Measurements from ENCODE around the gene RHCE.
A peak's percentile ranks its signal among the peaks of the same experiment; 100 is the strongest.

The RHCE gene

DNA sequence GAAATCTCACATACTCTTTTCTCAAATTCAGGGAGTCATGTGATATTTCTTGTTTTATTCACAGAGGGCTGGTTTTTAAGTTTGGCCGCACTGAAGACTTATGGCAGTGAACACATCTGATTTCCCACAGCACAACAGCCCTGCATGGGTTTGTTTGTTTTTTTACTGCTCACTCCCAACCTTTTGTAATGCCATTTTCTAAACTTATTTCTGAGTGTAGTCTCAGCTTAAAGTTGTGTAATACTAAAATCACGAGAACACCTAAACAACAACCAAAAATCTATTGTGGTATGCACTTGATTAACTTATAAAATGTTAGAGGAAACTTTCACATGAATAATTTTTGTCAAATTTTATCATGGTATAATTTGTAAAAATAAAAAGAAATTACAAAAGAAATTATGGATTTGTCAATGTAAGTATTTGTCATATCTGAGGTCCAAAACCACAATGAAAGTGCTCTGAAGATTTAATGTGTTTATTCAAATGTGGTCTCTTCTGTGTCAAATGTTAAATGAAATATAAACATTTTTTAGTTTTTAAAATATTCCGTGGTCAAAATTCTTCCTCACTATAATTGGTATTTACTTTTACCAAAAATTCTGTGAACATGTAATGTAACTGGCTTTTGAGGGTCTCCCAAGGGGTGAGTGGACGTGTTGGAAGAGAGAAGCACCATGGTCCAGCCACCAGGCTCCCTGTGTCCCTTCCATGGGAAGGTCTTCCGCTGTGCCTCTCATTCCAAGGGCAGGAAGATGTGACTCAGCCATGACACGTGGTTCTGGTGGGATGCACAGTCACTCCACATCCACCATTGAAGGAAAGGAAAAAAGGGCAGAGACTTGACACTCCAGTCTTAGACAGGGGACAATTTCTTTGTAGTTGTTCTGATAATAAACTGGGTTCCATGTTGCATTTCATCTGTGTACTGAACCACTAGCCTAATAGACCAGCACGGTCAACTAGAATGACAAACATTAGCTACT lies 59.7 kb downstream of the RHCE start:
- no peaks in the 10 kb centered on the region for H3K9me3 ChIP-seq (ENCODE audit: control insufficient read depth, insufficient read depth, low read depth, low read length)
- no peak overlapping the region for H3K27ac ChIP-seq (ENCODE audit: extremely low read depth, low read depth, low read length)
- H3K36me3 ChIP-seq (ENCODE audit: control insufficient read depth in 2 of 2, insufficient read depth in 1 of 2, low read length in 2 of 2): peaks cover 5 to 53% of the 10 kb centered on the region in 2 experiments
- ChIA-PET CTCF (interaction anchor here (0.7 kb wide), 1 partner anchor 11 kb away, joined by 3 read pairs; no protein-coding TSS in a partner anchor), POLR2A (interaction anchor here (0.8 kb wide), 1 partner anchor 411 kb away, joined by 3 read pairs; no protein-coding TSS in a partner anchor)
- H3K4me3 ChIP-seq (ENCODE audit: low read depth, low read length): no peak overlapping the region
- H3K4me1 ChIP-seq (ENCODE audit: control insufficient read depth, insufficient read depth, low read length): no peaks in the 10 kb centered on the region
- no peak for TF ChIP-seq BCL11A (tag by site-specific recombination; IDR thresholded peaks at IDR 0.05; ENCODE audit: low read depth)
- TF ChIP-seq, protein P1, sequence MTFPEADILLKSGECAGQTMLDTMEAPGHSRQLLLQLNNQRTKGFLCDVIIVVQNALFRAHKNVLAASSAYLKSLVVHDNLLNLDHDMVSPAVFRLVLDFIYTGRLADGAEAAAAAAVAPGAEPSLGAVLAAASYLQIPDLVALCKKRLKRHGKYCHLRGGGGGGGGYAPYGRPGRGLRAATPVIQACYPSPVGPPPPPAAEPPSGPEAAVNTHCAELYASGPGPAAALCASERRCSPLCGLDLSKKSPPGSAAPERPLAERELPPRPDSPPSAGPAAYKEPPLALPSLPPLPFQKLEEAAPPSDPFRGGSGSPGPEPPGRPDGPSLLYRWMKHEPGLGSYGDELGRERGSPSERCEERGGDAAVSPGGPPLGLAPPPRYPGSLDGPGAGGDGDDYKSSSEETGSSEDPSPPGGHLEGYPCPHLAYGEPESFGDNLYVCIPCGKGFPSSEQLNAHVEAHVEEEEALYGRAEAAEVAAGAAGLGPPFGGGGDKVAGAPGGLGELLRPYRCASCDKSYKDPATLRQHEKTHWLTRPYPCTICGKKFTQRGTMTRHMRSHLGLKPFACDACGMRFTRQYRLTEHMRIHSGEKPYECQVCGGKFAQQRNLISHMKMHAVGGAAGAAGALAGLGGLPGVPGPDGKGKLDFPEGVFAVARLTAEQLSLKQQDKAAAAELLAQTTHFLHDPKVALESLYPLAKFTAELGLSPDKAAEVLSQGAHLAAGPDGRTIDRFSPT (tag by site-specific recombination; IDR thresholded peaks at IDR 0.05): no peak
- no peak for TF ChIP-seq ZSCAN30 (tag by site-specific recombination; IDR thresholded peaks at IDR 0.05)
- no peak for TF ChIP-seq ZNF549 (tag by site-specific recombination; IDR thresholded peaks at IDR 0.05)
- TF ChIP-seq, protein P2, sequence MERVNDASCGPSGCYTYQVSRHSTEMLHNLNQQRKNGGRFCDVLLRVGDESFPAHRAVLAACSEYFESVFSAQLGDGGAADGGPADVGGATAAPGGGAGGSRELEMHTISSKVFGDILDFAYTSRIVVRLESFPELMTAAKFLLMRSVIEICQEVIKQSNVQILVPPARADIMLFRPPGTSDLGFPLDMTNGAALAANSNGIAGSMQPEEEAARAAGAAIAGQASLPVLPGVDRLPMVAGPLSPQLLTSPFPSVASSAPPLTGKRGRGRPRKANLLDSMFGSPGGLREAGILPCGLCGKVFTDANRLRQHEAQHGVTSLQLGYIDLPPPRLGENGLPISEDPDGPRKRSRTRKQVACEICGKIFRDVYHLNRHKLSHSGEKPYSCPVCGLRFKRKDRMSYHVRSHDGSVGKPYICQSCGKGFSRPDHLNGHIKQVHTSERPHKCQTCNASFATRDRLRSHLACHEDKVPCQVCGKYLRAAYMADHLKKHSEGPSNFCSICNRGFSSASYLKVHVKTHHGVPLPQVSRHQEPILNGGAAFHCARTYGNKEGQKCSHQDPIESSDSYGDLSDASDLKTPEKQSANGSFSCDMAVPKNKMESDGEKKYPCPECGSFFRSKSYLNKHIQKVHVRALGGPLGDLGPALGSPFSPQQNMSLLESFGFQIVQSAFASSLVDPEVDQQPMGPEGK (tag by site-specific recombination; IDR thresholded peaks at IDR 0.05): no peak
- TF ChIP-seq ZSCAN5A (tag by site-specific recombination; IDR thresholded peaks at IDR 0.05): no peak
- no peak for TF ChIP-seq ZNF610 (tag by site-specific recombination; IDR thresholded peaks at IDR 0.05; ENCODE audit: borderline replicate concordance)
- TF ChIP-seq ZNF394 (tag by site-specific recombination; IDR thresholded peaks at IDR 0.05; ENCODE audit: borderline replicate concordance): no peak
- TF ChIP-seq, protein P3, sequence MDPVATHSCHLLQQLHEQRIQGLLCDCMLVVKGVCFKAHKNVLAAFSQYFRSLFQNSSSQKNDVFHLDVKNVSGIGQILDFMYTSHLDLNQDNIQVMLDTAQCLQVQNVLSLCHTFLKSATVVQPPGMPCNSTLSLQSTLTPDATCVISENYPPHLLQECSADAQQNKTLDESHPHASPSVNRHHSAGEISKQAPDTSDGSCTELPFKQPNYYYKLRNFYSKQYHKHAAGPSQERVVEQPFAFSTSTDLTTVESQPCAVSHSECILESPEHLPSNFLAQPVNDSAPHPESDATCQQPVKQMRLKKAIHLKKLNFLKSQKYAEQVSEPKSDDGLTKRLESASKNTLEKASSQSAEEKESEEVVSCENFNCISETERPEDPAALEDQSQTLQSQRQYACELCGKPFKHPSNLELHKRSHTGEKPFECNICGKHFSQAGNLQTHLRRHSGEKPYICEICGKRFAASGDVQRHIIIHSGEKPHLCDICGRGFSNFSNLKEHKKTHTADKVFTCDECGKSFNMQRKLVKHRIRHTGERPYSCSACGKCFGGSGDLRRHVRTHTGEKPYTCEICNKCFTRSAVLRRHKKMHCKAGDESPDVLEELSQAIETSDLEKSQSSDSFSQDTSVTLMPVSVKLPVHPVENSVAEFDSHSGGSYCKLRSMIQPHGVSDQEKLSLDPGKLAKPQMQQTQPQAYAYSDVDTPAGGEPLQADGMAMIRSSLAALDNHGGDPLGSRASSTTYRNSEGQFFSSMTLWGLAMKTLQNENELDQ (tag by site-specific recombination; IDR thresholded peaks at IDR 0.05; ENCODE audit: low read depth): no peak

GRCh38 chr1:25356848-25357247 lies 63.8 kb downstream of the RHCE start:
- no peaks in the 10 kb centered on the region for H3K9me3 ChIP-seq (ENCODE audit: control insufficient read depth, insufficient read depth, low read depth, low read length)
- no peak overlapping the region for H3K4me3 ChIP-seq (ENCODE audit: low read depth, low read length)
- ChIA-PET CTCF (no interaction called here), POLR2A (no interaction called here)
- H3K36me3 ChIP-seq (ENCODE audit: control insufficient read depth in 2 of 2, insufficient read depth in 1 of 2, low read length in 2 of 2): peaks cover 28 to 81% of the 10 kb centered on the region in 2 experiments
- no peaks in the 10 kb centered on the region for H3K4me1 ChIP-seq (ENCODE audit: control insufficient read depth, insufficient read depth, low read length)
- H3K27ac ChIP-seq (ENCODE audit: extremely low read depth, low read depth, low read length): no peak overlapping the region
- TF ChIP-seq KLF10 (tag by site-specific recombination; IDR thresholded peaks at IDR 0.05): 0 out of 2 replicates have a peak, but pooled peaks have one; percentile 22
- no peak for TF ChIP-seq TSHZ1 (tag by site-specific recombination; IDR thresholded peaks at IDR 0.05; ENCODE audit: borderline replicate concordance)

All from HEK293 (cell line).